Muscle layer of colon (tissue), 2 donors: ENCODE data around the gene DCC.

Experiments
- H3K27ac ChIP-seq: one replicate; pipeline ENCODE4 v1.7.0; 2013; ENCODE audit warnings: low read depth, mild to moderate bottlenecking, low read length, moderate library complexity
- H3K27me3 ChIP-seq, 2 donors: one replicate each; pipeline ENCODE4 v1.7.0; 2013; ENCODE audit warnings: low read length in 2 of 2, mild to moderate bottlenecking in 2 of 2; ENCODE audit not compliant: insufficient read depth in 2 of 2, control insufficient read depth in 1 of 2
- H3K36me3 ChIP-seq: one replicate; pipeline ENCODE4 v1.7.0; 2013; ENCODE audit warnings: mild to moderate bottlenecking, low read length; ENCODE audit not compliant: insufficient read depth
- H3K4me1 ChIP-seq: one replicate; pipeline ENCODE4 v1.7.0; 2013; ENCODE audit warnings: mild to moderate bottlenecking, low read length; ENCODE audit not compliant: insufficient read depth
- H3K4me3 ChIP-seq, 2 donors: one replicate each; pipeline ENCODE4 v1.7.0; 2013; ENCODE audit warnings: low read length in 2 of 2, low read depth in 1 of 2, mild to moderate bottlenecking in 1 of 2, moderate library complexity in 1 of 2
- H3K9ac ChIP-seq: one replicate; pipeline ENCODE4 v1.7.0; 2013; ENCODE audit warnings: low read length
- H3K9me3 ChIP-seq: one replicate; pipeline ENCODE4 v1.7.0; 2013; ENCODE audit warnings: mild to moderate bottlenecking, low read length
- donor health status: abdominal sarcoma.
- donor health status: Adenocarcinoma of cecum.

The DCC gene

DNA sequence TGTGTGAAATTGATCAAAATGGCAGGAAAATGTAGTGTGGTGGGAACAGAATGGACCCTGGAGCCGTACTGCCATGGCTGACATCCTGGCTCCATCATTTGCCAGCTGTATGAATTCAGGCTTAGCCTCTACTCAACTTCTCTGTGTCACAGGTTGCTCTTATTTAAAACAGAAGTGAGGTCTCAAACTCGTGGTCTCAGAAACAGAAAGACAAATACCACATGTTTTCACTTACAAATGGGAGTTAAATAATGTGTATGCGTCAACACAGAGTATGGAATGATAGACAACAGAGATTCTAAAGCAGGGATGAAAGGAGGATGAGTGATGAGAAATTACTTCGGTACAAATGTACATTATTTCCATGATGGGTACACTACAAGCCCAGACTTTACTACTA, 227.4 kb downstream of the DCC start:
- Histone ChIP-seq H3K9ac (no peak overlapping the region), H3K4me1 (no peaks in the 10 kb centered on the region), H3K9me3 (no peaks in the 10 kb centered on the region), H3K27ac (no peak overlapping the region), H3K27me3 (no peaks in the 10 kb centered on the region), H3K36me3 (no peaks in the 10 kb centered on the region), H3K4me3 (no peak overlapping the region)

DNA sequence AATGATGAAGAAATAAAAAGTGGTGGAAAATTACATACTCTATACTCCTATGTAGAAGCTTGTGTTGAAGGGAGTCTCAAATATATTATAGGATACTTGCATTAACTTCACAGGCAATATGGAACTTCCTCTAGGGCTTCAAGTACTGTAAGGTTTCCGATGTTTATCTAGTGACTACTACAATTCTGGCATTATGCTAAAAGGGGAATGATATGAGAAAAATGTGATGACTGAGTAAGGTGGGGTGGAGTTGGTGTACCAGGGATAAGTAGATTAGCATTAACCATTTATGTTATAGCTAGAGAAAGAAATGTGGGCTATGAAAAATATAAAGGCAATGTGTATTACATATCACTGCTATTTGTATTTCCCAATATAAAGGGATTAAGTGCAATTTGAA, 229.5 kb downstream of the DCC start:
- Histone ChIP-seq H3K9ac (no peak overlapping the region), H3K27ac (no peak overlapping the region), H3K4me3 (no peak overlapping the region), H3K27me3 (no peaks in the 10 kb centered on the region), H3K36me3 (no peaks in the 10 kb centered on the region), H3K9me3 (no peaks in the 10 kb centered on the region), H3K4me1 (no peaks in the 10 kb centered on the region)

- Histone ChIP-seq H3K9ac (no peak overlapping the region), H3K27ac (no peak overlapping the region), H3K4me3 (no peak overlapping the region), H3K4me1 (no peaks in the 10 kb centered on the region), H3K36me3 (no peaks in the 10 kb centered on the region), H3K9me3 (no peaks in the 10 kb centered on the region), H3K27me3 (no peaks in the 10 kb centered on the region)
Measured at GRCh38 chr18:52570975-52571374, 231.0 kb downstream of the DCC start.

DNA sequence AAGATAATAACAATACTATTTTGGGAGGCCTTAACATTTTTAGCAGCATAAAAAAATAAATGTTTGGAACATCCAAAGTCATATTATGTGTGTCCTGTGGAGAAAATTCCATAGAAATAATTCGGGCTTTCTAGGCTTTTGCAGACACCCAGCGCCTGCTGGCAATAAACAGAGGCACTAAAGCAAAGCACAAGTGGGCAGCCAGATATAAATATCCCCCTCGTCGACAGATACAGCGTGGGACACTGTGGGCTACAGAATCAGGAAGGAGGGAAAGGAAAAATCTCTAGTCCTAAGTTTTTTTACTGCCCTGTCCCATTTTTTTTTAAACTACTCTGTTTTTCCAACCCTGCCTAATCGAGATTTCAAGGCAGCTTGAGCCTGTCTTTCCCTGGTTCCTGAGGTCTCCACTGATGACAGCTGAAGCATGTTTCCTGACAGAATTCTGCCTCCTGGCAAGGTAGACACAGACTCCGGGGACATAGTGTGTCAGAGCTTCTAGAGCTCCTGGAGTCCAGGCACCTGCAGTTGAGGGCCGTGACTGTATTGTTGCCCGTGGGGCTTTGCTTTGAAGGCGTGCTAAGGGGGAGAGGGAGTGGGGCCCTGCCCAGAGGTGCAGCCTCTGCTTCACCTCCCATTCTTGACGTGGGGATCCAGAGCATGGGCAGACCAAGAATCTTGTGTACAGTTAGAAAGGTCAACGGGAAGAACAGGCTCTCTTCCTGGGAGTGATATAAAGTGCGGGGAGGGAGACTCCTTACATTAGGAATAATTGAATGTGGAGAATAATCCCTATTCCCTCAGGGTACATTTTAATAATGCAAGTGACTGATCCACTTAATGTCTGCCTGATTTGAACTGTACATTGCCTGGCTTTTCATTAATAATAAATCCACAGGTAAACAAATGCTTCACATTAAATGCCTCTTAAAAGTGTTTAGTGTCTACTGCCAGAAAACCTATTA, 232.3 kb downstream of the DCC start:
- H3K27ac ChIP-seq = no peak overlapping the region

DNA sequence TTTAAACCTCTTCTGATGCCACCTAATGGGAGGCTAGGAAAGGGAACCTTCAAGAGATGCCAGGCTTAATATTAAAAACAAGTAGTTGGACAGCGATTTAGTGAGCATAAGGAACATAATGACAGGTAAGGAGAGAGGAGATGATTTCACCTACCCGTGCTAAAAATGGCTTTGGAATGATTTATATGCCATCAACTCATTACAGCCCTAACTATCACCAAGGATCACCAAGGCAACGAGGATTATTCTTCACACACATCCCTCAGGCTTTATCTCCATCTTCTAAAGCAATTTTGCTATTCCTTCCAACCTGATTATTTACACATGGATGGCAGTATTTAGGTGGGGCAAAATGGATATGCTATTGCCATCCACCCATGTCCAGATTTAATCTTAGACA, 237.8 kb downstream of the DCC start:
- no peaks in the 10 kb centered on the region for H3K27me3 ChIP-seq
- no peak overlapping the region for H3K27ac ChIP-seq
- no peak overlapping the region for H3K9ac ChIP-seq
- no peaks in the 10 kb centered on the region for H3K9me3 ChIP-seq
- H3K36me3 ChIP-seq = no peaks in the 10 kb centered on the region
- no peaks in the 10 kb centered on the region for H3K4me1 ChIP-seq
- H3K4me3 ChIP-seq = no peak overlapping the region

More for the DNA sequence above, 232.3 kb downstream of the DCC start:
- Histone ChIP-seq H3K4me1 (no peaks in the 10 kb centered on the region), H3K9ac (no peak overlapping the region), H3K36me3 (no peaks in the 10 kb centered on the region), H3K9me3 (no peaks in the 10 kb centered on the region), H3K4me3 (no peak overlapping the region), H3K27me3 (no peaks in the 10 kb centered on the region)

GRCh38 chr18:52582061-52582460, 242.1 kb downstream of the DCC start:
- Histone ChIP-seq H3K9me3 (no peaks in the 10 kb centered on the region), H3K27ac (no peak overlapping the region), H3K9ac (no peak overlapping the region), H3K27me3 (no peaks in the 10 kb centered on the region), H3K36me3 (no peaks in the 10 kb centered on the region), H3K4me1 (no peaks in the 10 kb centered on the region), H3K4me3 (no peak overlapping the region)

DNA sequence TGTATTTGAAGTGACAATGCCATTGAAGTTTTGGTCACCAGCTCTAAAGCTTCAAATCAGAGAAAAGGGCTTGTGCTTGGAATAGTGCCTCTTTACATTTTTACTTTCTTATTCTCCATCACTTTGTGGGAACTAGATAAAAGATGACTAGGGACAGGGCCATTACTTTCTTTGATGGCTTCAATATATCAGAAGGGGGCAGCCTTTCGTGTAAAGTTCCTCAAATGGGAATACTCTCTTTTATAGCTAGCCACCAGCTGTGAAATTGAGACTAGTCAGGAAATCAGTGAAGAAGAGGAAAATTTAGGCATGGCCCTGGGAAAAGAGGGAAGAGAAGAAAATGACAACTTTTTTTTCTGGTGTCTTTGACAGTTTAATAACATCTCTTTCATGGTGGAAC, 242.5 kb downstream of the DCC start:
- Histone ChIP-seq H3K4me3 (no peak overlapping the region), H3K36me3 (no peaks in the 10 kb centered on the region), H3K27me3 (no peaks in the 10 kb centered on the region), H3K9me3 (no peaks in the 10 kb centered on the region), H3K9ac (no peak overlapping the region), H3K4me1 (no peaks in the 10 kb centered on the region), H3K27ac (no peak overlapping the region)

GRCh38 chr18:52588931-52589330, 248.9 kb downstream of the DCC start:
- Histone ChIP-seq H3K4me3 (no peak overlapping the region), H3K27ac (no peak overlapping the region), H3K36me3 (no peaks in the 10 kb centered on the region), H3K9ac (no peak overlapping the region), H3K4me1 (no peaks in the 10 kb centered on the region), H3K9me3 (no peaks in the 10 kb centered on the region), H3K27me3 (no peaks in the 10 kb centered on the region)

DNA sequence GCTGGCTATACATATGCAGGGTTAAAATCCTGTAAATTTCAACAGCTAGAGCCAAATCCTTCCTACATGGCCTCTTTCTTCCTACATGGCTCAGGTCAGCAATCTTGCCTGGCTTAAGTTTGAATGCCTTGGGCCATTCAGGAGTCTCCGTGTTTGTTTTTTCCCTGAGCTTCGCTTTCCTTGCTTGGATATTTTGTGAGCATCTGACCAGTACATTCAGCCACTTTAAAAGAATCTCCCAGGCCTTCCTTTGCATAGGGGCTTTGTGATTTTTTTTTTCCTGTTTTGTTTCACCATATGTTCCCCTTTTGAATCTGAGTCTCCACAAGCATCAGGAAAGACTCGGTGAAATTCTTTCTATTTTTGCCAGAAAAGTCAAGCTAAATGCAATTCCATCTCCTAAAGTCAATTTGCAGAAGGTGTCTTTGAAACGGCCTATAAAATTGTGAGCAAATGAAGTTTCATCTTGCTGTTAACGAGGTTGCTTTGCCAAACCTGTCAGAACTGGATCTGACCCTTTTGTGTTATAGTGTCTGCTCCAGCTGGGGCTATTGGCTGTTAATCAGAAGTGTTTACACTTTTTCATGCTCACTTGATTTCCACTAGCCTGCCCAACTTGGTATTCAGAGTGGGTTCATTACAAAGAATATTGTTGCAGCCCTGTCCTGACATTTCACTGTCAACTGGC, 256.9 kb downstream of the DCC start:
- no peak overlapping the region for H3K27ac ChIP-seq
- H3K9me3 ChIP-seq = no peaks in the 10 kb centered on the region
- H3K4me3 ChIP-seq = no peak overlapping the region
- H3K9ac ChIP-seq = no peak overlapping the region
- H3K27me3 ChIP-seq = no peaks in the 10 kb centered on the region
- H3K4me1 ChIP-seq = no peaks in the 10 kb centered on the region
- no peaks in the 10 kb centered on the region for H3K36me3 ChIP-seq

DNA sequence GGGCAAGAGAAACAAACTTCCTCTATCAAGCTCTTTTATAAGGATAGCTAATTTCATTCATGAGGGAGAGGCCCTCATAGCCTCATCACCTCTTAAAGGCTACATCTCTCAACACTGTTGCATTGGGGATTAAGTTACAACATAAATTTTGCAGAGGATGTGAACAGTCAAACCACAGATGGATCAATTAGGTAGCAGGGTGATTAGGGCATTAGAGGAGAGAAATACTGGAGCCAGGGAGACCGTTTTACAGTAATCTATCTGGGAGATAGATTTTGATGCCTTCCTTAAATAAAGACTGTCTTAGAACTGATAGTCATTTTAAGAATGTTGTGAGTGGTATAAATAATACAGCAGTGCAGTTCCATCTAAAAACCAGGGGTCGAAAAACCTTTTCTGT, 258.9 kb downstream of the DCC start:
- no peaks in the 10 kb centered on the region for H3K9me3 ChIP-seq
- no peak overlapping the region for H3K9ac ChIP-seq
- H3K36me3 ChIP-seq = no peaks in the 10 kb centered on the region
- no peak overlapping the region for H3K27ac ChIP-seq
- H3K4me3 ChIP-seq = no peak overlapping the region
- H3K4me1 ChIP-seq = no peaks in the 10 kb centered on the region
- no peaks in the 10 kb centered on the region for H3K27me3 ChIP-seq

DNA sequence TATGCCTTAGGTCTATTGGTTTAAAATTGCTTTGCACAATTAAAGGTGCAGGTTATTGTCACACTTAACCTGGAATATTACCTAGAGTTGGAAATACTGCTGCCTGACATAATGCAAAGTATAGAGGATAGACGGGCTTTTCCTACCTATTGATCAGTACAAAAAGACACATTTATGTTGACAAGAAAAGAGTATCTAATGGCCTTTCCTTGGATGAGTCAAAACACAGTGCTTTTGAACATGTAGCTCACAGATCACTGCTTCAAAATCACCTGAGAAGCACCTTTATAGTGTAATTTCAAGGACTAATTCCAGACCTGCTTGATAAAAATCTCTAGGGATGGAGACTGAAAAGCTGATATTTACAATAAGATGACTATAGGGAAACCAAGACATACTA, 262.8 kb downstream of the DCC start:
- H3K9ac ChIP-seq = no peak overlapping the region
- H3K36me3 ChIP-seq = no peaks in the 10 kb centered on the region
- H3K27me3 ChIP-seq = no peaks in the 10 kb centered on the region
- no peak overlapping the region for H3K27ac ChIP-seq
- no peak overlapping the region for H3K4me3 ChIP-seq
- H3K9me3 ChIP-seq = no peaks in the 10 kb centered on the region
- H3K4me1 ChIP-seq = no peaks in the 10 kb centered on the region
